GM23338 (cell line): ENCODE results near the gene DDX60. TPM values are rescaled to one million over a fixed set of nuclear protein-coding genes. Genes with fewer than 3 reads are reported as not detected.

Source experiments
- ATAC-seq: fragments of 200-7000 bp; cut with Tn5 transposase; 3 replicates; pipeline ENCODE4 v1.9.1; 2020
- DNase-seq: peaks from one replicate; pipeline ENCODE4 v3.0.0-alpha.2; 2015; ENCODE audit warnings: low spot score
- H2AFZ ChIP-seq: fragments of 200-600 bp; sonication (generic); 2 replicates; pipeline ENCODE4 v1.8.0; 2016; ENCODE audit warnings: antibody characterized with exemption, mild to moderate bottlenecking, moderate library complexity
- H3F3A ChIP-seq: fragments of 200-600 bp; sonication (generic); replicated peaks from 2 replicates; pipeline ENCODE4 v1.8.0; 2017; ENCODE audit warnings: antibody characterized with exemption, mixed run types, low read depth
- H3K27ac ChIP-seq: fragments of 200-600 bp; sonication (generic); 2 replicates; pipeline ENCODE4 v1.6.1; 2016; ENCODE audit warnings: low read depth
- H3K27me3 ChIP-seq: fragments of 200-600 bp; sonication (generic); 2 replicates; pipeline ENCODE4 v1.8.0; 2016; ENCODE audit warnings: mild to moderate bottlenecking, mixed run types, moderate library complexity; ENCODE audit not compliant: insufficient read depth
- H3K36me3 ChIP-seq: fragments of 200-600 bp; sonication (generic); 2 replicates; pipeline ENCODE4 v1.8.0; 2016; ENCODE audit warnings: mild to moderate bottlenecking; ENCODE audit not compliant: insufficient read depth
- H3K4me1 ChIP-seq: fragments of 200-600 bp; sonication (generic); 2 replicates; pipeline ENCODE4 v1.8.0; 2016; ENCODE audit warnings: mild to moderate bottlenecking, moderate library complexity; ENCODE audit not compliant: insufficient read depth
- H3K4me2 ChIP-seq: fragments of 200-600 bp; sonication (generic); 2 replicates; pipeline ENCODE4 v1.7.1; 2017; ENCODE audit warnings: mixed run types
- H3K4me3 ChIP-seq: fragments of 200-600 bp; sonication (generic); 2 replicates; pipeline ENCODE4 v1.6.1; 2016; ENCODE audit warnings: mixed run types
- H3K79me2 ChIP-seq: fragments of 200-600 bp; sonication (generic); replicated peaks from 2 replicates; pipeline ENCODE4 v1.8.0; 2017; ENCODE audit warnings: mild to moderate bottlenecking; ENCODE audit not compliant: insufficient read depth
- H3K9me2 ChIP-seq: fragments of 200-600 bp; sonication (generic); 2 replicates; pipeline ENCODE4 v1.8.0; 2017; ENCODE audit not compliant: insufficient read depth
- H4K20me1 ChIP-seq: fragments of 200-600 bp; sonication (generic); replicated peaks from 2 replicates; pipeline ENCODE4 v1.8.0; 2017; ENCODE audit warnings: mild to moderate bottlenecking; ENCODE audit not compliant: insufficient read depth
- H3K27ac Mint-ChIP-seq: 2 replicates; pipeline ENCODE4 v1.8.0; 2020; ENCODE audit warnings: inconsistent platforms, mild to moderate bottlenecking, moderate library complexity, mixed read lengths
- H3K27me3 Mint-ChIP-seq: 3 replicates; pipeline ENCODE4 v1.8.0; 2022; ENCODE audit warnings: low read depth, mild to moderate bottlenecking, moderate library complexity, mixed read lengths, inconsistent platforms; ENCODE audit not compliant: insufficient read depth, poor library complexity
- H3K36me3 Mint-ChIP-seq: 3 replicates; pipeline ENCODE4 v1.8.0; 2021; ENCODE audit warnings: low read depth, mild to moderate bottlenecking, inconsistent platforms, moderate library complexity, mixed read lengths
- H3K4me1 Mint-ChIP-seq: 3 replicates; pipeline ENCODE4 v1.8.0; 2020; ENCODE audit warnings: mild to moderate bottlenecking, inconsistent platforms, mixed read lengths
- H3K4me3 Mint-ChIP-seq: 3 replicates; pipeline ENCODE4 v1.8.0; 2021; ENCODE audit warnings: moderate library complexity, mild to moderate bottlenecking, inconsistent platforms, mixed read lengths
- H3K9me3 Mint-ChIP-seq: 3 replicates; pipeline ENCODE4 v1.8.0; 2020; ENCODE audit warnings: moderate library complexity, mild to moderate bottlenecking, inconsistent platforms, mixed read lengths
- CREB1 ChIP-seq: fragments of 250-450 bp; sonication (Bioruptor Pico); IDR thresholded peaks from 2 replicates; pipeline ENCODE4 v1.5.0; 2020; ENCODE audit warnings: low read depth, mild to moderate bottlenecking, moderate library complexity
- CTCF ChIP-seq, 2 experiments: fragments of 200-600 bp in 1 of 2; sonication (generic) in 1 of 2; conservative IDR thresholded peaks; 2 replicates each; pipeline versions ENCODE4 v1.5.1 to v1.6.1; 2016 to 2017; ENCODE audit warnings: antibody characterized with exemption in 2 of 2, low read depth in 2 of 2, mild to moderate bottlenecking in 2 of 2, moderate library complexity in 1 of 2
- NANOG ChIP-seq: IDR thresholded peaks from 2 replicates; pipeline ENCODE4 v1.6.1; 2016; ENCODE audit warnings: antibody characterized with exemption, borderline replicate concordance
- POLR2AphosphoS5 ChIP-seq: IDR thresholded peaks from 2 replicates; pipeline ENCODE4 v1.6.1; 2016; ENCODE audit warnings: antibody characterized with exemption, low read depth
- ZNF114 ChIP-seq: fragments of 250-450 bp; sonication (Bioruptor Pico); IDR thresholded peaks from 2 replicates; pipeline ENCODE4 v1.5.0; 2020; ENCODE audit warnings: mild to moderate bottlenecking, moderate library complexity
- ZNF331 ChIP-seq: fragments of 250-450 bp; sonication (Bioruptor Pico); IDR thresholded peaks from 2 replicates; pipeline ENCODE4 v1.5.0; 2020; ENCODE audit warnings: low read depth, mild to moderate bottlenecking, moderate library complexity
- ZNF462 ChIP-seq: fragments of 250-450 bp; sonication (Bioruptor Pico); IDR thresholded peaks from 2 replicates; pipeline ENCODE4 v1.5.0; 2020; ENCODE audit warnings: mild to moderate bottlenecking, moderate library complexity
- polyA plus RNA-seq: library from polyadenylated mRNA; unstranded; fragments of >200 nt; fragmentation: Nextera tagmentation; extraction: Ambion mirVana; gene quantifications from 2 replicates; pipeline ENCODE4 v1.2.1, GENCODE V29; 2016
- total RNA-seq: library from RNA; depleted of rRNA; stranded (reverse); fragments of >200 nt; shearing (Covaris generic); gene quantifications from 2 replicates; pipeline ENCODE4 v1.2.3, GENCODE V29; 2014
- TF ChIP-seq, protein P1 (sequence below): IDR thresholded peaks from 2 replicates; pipeline ENCODE4 v1.6.1; 2016; ENCODE audit warnings: antibody characterized with exemption

DDX60 gene
- total and polyA plus RNA-seq, 2 experiments from 2014 or later, result 1.0 to 1.4 TPM

DNA sequence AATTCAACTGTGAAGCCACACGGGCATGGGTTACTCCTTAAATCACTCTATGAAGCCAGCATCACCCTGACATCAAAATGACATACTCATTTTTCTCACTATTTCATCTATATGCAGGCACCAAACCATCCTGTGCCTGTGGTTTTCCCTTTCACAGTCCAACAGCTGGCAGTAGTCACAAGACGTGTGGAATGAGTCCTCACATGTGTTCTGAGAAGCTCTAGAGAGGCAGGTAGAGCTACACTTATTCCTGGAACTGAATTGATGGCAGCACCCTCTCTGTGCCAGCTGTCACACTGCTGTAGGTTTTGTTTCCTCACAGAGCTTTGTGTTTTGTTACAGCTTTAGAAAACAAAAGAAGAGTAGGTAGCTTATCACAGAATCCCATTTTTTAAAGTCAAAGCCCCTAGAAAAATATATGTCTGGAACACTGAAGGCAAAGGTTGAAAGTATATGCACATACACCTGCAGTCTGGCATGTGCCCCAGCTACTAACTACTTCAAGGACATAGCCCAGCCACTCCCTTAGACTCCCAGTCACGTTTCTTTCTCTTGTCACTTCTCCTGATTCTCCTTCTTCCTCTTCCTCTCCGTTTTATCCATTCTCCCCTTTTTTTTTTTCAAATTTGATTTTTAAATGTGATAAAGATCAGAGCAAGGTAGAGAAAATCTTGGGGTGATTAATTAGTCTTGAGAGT, 119.1 kb downstream of the DDX60 start:
- TF ChIP-seq, protein P1, sequence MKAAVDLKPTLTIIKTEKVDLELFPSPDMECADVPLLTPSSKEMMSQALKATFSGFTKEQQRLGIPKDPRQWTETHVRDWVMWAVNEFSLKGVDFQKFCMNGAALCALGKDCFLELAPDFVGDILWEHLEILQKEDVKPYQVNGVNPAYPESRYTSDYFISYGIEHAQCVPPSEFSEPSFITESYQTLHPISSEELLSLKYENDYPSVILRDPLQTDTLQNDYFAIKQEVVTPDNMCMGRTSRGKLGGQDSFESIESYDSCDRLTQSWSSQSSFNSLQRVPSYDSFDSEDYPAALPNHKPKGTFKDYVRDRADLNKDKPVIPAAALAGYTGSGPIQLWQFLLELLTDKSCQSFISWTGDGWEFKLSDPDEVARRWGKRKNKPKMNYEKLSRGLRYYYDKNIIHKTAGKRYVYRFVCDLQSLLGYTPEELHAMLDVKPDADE, result no peak
- TF ChIP-seq CTCF (conservative IDR thresholded peaks at IDR 0.05; ENCODE audit: low read depth in 2 of 2) (no peak), POLR2AphosphoS5 (no peak), NANOG (no peak), ZNF331 (no peak)

GRCh38 chr4:168197926-168198325, 120.6 kb downstream of the DDX60 start:
- Histone ChIP-seq H2AFZ (no peak overlapping the region), H3K79me2 (no peaks in the 10 kb centered on the region), H3K4me1 (no peaks in the 10 kb centered on the region), H3K27me3 (no peaks in the 10 kb centered on the region), H3F3A (no peaks in the 10 kb centered on the region), H3K27ac (no peak overlapping the region), H4K20me1 (no peaks in the 10 kb centered on the region), H3K4me2 (no peak overlapping the region), H3K36me3 (no peaks in the 10 kb centered on the region), H3K9me2 (peaks cover 14% of the 10 kb centered on the region; the same call in 1 of the 2 replicates), H3K4me3 (no peak overlapping the region)
- Mint-ChIP-seq H3K27ac (no peak overlapping the region), H3K27me3 (no peaks in the 10 kb centered on the region), H3K4me1 (no peaks in the 10 kb centered on the region), H3K4me3 (no peak overlapping the region), H3K9me3 (peaks cover 42% of the 10 kb centered on the region), H3K36me3 (peaks cover 24% of the 10 kb centered on the region)
- no peak for DNase-seq
- no peak for ATAC-seq
- TF ChIP-seq CREB1 (CRISPR knock-in tag), result no peak
- no peak for TF ChIP-seq CTCF (conservative IDR thresholded peaks at IDR 0.05; ENCODE audit: low read depth in 2 of 2)
- TF ChIP-seq ZNF462 (CRISPR knock-in tag), result no peak
- TF ChIP-seq, protein P1, result no peak
- TF ChIP-seq ZNF114 (CRISPR knock-in tag), result no peak

More for the DNA sequence above, 119.1 kb downstream of the DDX60 start:
- peaks cover 57% of the 10 kb centered on the region for H3K9me3 Mint-ChIP-seq
- no peak overlapping the region for H3K4me3 Mint-ChIP-seq
- H3K27ac Mint-ChIP-seq, result no peak overlapping the region
- no peaks in the 10 kb centered on the region for H3K27me3 Mint-ChIP-seq
- Histone ChIP-seq H3K4me3 (no peak overlapping the region), H4K20me1 (no peaks in the 10 kb centered on the region), H3K27ac (no peak overlapping the region), H3K9me2 (peaks cover 3% of the 10 kb centered on the region; the same call in 1 of the 2 replicates), H3K27me3 (no peaks in the 10 kb centered on the region), H3K4me2 (no peak overlapping the region), H3F3A (no peaks in the 10 kb centered on the region), H2AFZ (no peak overlapping the region), H3K4me1 (no peaks in the 10 kb centered on the region), H3K36me3 (peaks cover under 1% of the 10 kb centered on the region; the same call in 1 of the 2 replicates), H3K79me2 (no peaks in the 10 kb centered on the region)
- DNase-seq (no peak), ATAC-seq (no peak)
- H3K36me3 Mint-ChIP-seq, result peaks cover 36% of the 10 kb centered on the region
- no peaks in the 10 kb centered on the region for H3K4me1 Mint-ChIP-seq
